22Rv1 (cell line): ENCODE measurements around the gene CADM1.
"Not testable (repeated sequence)": the region's sequence is repeated elsewhere in the genome, so short reads cannot be mapped to it uniquely, and the experiment has no call there.

ENCODE experiments used
- H3K27ac ChIP-seq: fragments of 450-650 bp; 2 replicates; pipeline ENCODE4 v1.5.1; 2017
- ZFX ChIP-seq: fragments of 450-650 bp; IDR thresholded peaks from 2 replicates; pipeline ENCODE4 v1.6.1; 2017; ENCODE audit warnings: antibody characterized with exemption, borderline replicate concordance
- TF ChIP-seq, protein P1 (sequence below): fragments of 450-650 bp; IDR thresholded peaks from 2 replicates; pipeline ENCODE4 v1.5.1; 2017; ENCODE audit warnings: mild to moderate bottlenecking

The CADM1 gene

GRCh38 chr11:115476463-115477286, 27.5 kb downstream of the CADM1 start:
- H3K27ac ChIP-seq: no peak overlapping the region
- TF ChIP-seq, protein P1, sequence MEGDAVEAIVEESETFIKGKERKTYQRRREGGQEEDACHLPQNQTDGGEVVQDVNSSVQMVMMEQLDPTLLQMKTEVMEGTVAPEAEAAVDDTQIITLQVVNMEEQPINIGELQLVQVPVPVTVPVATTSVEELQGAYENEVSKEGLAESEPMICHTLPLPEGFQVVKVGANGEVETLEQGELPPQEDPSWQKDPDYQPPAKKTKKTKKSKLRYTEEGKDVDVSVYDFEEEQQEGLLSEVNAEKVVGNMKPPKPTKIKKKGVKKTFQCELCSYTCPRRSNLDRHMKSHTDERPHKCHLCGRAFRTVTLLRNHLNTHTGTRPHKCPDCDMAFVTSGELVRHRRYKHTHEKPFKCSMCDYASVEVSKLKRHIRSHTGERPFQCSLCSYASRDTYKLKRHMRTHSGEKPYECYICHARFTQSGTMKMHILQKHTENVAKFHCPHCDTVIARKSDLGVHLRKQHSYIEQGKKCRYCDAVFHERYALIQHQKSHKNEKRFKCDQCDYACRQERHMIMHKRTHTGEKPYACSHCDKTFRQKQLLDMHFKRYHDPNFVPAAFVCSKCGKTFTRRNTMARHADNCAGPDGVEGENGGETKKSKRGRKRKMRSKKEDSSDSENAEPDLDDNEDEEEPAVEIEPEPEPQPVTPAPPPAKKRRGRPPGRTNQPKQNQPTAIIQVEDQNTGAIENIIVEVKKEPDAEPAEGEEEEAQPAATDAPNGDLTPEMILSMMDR: no peak
- no peak for TF ChIP-seq ZFX

- no peak overlapping the region for H3K27ac ChIP-seq
- TF ChIP-seq ZFX: no peak
- TF ChIP-seq, protein P1: no peak
These were observed 28.7 kb downstream of the CADM1 start for GRCh38 chr11:115475564-115475963.

DNA sequence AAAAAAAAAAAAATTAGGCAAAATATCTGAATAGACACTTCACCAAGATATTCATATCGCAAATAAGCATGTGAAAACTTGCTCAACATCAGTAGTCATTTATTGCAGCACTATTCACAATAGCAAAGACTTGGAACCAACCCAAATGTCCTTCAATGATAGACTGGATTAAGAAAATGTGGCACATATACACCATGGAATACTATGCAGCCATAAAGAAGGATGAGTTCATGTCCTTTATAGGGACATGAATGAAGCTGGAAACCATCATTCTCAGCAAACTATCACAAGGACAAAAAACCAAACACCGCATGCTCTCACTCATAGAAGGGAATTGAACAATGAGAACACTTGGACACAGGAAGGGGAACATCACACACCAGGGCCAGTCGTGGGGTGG, 29.9 kb downstream of the CADM1 start:
- H3K27ac ChIP-seq: not testable (repeated sequence)

- TF ChIP-seq, protein P1: no peak
- TF ChIP-seq ZFX: no peak
- H3K27ac ChIP-seq: no peak overlapping the region
These were observed 31.0 kb downstream of the CADM1 start for GRCh38 chr11:115473167-115473566.

GRCh38 chr11:115471367-115471766, 32.8 kb downstream of the CADM1 start:
- TF ChIP-seq, protein P1: no peak
- TF ChIP-seq ZFX: no peak
- H3K27ac ChIP-seq: no peak overlapping the region

GRCh38 chr11:115470928-115471327, 33.3 kb downstream of the CADM1 start:
- TF ChIP-seq ZFX: no peak
- TF ChIP-seq, protein P1: no peak
- H3K27ac ChIP-seq: no peak overlapping the region

DNA sequence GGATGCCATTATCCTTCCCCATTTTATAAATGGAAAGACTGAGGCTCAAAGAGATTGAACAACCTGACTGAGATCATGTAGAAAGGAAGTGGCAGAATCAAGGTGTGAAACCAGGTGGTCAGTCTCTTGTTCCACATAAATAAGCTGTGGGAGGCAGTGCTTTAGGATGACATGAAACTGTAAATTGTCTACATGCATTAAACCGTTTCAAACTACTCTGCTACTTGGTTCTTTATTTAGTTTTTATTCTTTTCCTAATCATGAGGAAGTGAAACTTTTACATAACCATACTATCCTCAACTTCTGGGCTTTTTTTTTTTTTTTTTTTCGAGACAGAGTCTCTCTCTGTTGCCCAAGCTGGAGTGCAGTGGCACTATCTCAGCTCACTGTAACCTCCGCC, 34.9 kb downstream of the CADM1 start:
- no peak for TF ChIP-seq ZFX
- TF ChIP-seq, protein P1: no peak

More for the DNA sequence above, 34.9 kb downstream of the CADM1 start:
- no peak overlapping the region for H3K27ac ChIP-seq
